A673 (cell line): Measurements from ENCODE around the gene BSCL2.

ENCODE experiments used
- CTCF ChIP-seq: fragments of 300-800, 200-600 bp; sonication (generic); conservative IDR thresholded peaks from 2 replicates; pipeline ENCODE4 v1.5.1; 2017; ENCODE audit warnings: low read depth, mild to moderate bottlenecking, antibody characterized with exemption, low read length, moderate library complexity, mixed read lengths
- EZH2 ChIP-seq: fragments of 200-600 bp; sonication (generic); IDR thresholded peaks from 2 replicates; pipeline ENCODE4 v1.6.1; 2017; ENCODE audit warnings: borderline replicate concordance, low read depth, mild to moderate bottlenecking, mixed read lengths, antibody characterized with exemption, low read length; ENCODE audit not compliant: poor library complexity, severe bottlenecking

DNA sequence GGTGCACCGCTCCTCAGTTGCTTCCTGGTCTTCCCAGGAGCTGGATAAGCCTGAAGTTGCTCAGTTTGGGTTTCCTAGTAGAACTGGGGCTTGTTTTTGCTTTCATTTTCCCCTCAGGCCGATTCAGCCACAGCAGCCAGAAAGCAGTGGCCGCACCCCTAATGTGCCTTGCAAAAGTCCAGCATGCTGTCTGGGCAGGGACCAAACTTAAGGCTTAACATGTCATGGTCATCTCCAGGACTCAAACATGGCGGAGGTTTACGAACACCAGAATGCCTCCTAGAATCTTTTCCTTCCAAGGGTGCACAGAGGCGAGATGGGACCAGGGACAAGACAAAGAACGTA is 2.7 kb upstream of the BSCL2 start:
- no peak for TF ChIP-seq CTCF
- TF ChIP-seq EZH2 = no peak
